Esophagus squamous epithelium (tissue), 4 donors: ENCODE results near the gene MINDY1.

Experiments used
- POLR2A ChIP-seq, 4 donors: fragments of 450-650 bp; IDR thresholded peaks; one replicate each; pipeline ENCODE4 v1.6.1; 2017; ENCODE audit warnings: antibody characterized with exemption in 4 of 4, mild to moderate bottlenecking in 4 of 4, moderate library complexity in 3 of 4
- TF ChIP-seq, protein P1 (sequence below), 6 experiments: fragments of 450-650 bp in 4 of 6; fragments of 200-600 bp in 2 of 6; sonication (generic) in 2 of 6; IDR thresholded peaks; one replicate each; pipeline ENCODE4 v1.5.1; 2016 to 2019; ENCODE audit warnings: antibody characterized with exemption in 6 of 6, mild to moderate bottlenecking in 4 of 6, moderate library complexity in 4 of 6

DNA sequence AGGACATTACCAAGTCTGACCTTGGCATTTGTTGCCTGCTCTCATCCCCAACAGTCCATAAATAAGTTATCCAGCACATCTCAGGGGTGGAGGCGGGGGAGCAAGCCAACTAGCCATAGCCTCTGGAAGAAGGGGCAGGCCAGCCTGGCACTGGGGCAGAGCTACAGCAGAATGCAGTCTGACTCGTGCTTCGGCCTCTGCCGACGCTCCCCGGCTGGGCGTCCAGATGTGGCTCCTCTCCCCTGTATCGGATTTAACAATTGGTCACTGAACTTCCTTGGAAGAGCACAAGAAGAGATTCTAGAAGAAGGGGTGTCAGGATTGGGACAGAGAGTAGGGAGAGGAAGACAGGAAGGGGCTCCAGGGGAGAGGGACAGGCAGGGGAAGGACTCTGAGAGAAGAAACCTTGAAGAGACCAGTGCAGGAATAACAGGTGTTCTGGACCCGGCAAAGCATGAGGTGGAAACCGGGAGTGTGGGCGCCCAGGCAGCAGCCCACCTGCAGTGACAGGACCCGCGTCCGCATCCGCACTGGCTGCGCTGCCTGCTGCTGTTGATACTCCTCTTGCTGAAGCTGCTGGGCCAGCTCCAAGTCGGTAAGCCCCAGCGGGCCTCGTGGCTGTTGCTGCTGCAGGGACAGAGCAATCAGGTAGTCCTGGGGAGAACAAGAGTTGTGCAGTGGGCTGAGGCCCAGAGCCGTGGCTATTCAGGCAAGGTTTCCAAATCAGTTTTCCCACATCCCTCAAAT is 9.4 kb downstream of the MINDY1 start:
- TF ChIP-seq, protein P1, sequence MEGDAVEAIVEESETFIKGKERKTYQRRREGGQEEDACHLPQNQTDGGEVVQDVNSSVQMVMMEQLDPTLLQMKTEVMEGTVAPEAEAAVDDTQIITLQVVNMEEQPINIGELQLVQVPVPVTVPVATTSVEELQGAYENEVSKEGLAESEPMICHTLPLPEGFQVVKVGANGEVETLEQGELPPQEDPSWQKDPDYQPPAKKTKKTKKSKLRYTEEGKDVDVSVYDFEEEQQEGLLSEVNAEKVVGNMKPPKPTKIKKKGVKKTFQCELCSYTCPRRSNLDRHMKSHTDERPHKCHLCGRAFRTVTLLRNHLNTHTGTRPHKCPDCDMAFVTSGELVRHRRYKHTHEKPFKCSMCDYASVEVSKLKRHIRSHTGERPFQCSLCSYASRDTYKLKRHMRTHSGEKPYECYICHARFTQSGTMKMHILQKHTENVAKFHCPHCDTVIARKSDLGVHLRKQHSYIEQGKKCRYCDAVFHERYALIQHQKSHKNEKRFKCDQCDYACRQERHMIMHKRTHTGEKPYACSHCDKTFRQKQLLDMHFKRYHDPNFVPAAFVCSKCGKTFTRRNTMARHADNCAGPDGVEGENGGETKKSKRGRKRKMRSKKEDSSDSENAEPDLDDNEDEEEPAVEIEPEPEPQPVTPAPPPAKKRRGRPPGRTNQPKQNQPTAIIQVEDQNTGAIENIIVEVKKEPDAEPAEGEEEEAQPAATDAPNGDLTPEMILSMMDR (IDR thresholded peaks at IDR 0.05) = no peak
- TF ChIP-seq POLR2A (IDR thresholded peaks at IDR 0.05) = no peak
